HEK293T (cell line): ENCODE measurements around the gene ART3.
"Not testable (repeated sequence)": the region's sequence is repeated elsewhere in the genome, so short reads cannot be mapped to it uniquely, and the experiment has no call there.

Experiments
- CTCF ChIA-PET: fragments of 350-600 bp; formaldehyde crosslinking; extraction: SDS; loops from one replicate; lab custom pipeline; 2021; ENCODE audit warnings: antibody characterized with exemption, inconsistent platforms; lab: Yijun Ruan, JAX
- POLR2A ChIA-PET: fragments of 350-600 bp; formaldehyde crosslinking; extraction: SDS; loops from one replicate; lab custom pipeline; 2020; ENCODE audit warnings: antibody characterized with exemption, inconsistent platforms; lab: Yijun Ruan, JAX
- DNase-seq: peaks from one replicate; pipeline ENCODE4 v3.0.0; 2012; ENCODE audit warnings: mixed read lengths; ENCODE audit errors: extremely low spot score
- ARNT ChIP-seq: fragments of 450-650 bp; IDR thresholded peaks from 2 replicates; pipeline ENCODE4 v1.6.1; 2017; ENCODE audit warnings: mild to moderate bottlenecking
- BHLHE40 ChIP-seq: fragments of 450-650 bp; IDR thresholded peaks from 2 replicates; pipeline ENCODE4 v1.6.1; 2016; ENCODE audit warnings: mild to moderate bottlenecking, moderate library complexity, borderline replicate concordance
- CTBP1 ChIP-seq: fragments of 450-650 bp; IDR thresholded peaks from 2 replicates; pipeline ENCODE4 v1.6.1; 2016; ENCODE audit warnings: borderline replicate concordance
- ELF4 ChIP-seq: fragments of 450-650 bp; IDR thresholded peaks from 2 replicates; pipeline ENCODE4 v1.6.1; 2017; ENCODE audit warnings: antibody characterized with exemption
- FOXA1 ChIP-seq: fragments of 450-650 bp; IDR thresholded peaks from 2 replicates; pipeline ENCODE4 v1.6.1; 2016; ENCODE audit warnings: mild to moderate bottlenecking
- FOXK2 ChIP-seq: fragments of 450-650 bp; IDR thresholded peaks from 2 replicates; pipeline ENCODE4 v1.6.1; 2016; ENCODE audit warnings: mild to moderate bottlenecking
- FOXM1 ChIP-seq: fragments of 450-650 bp; IDR thresholded peaks from 2 replicates; pipeline ENCODE4 v1.6.1; 2017; ENCODE audit warnings: mild to moderate bottlenecking, borderline replicate concordance
- HDGF ChIP-seq: fragments of 450-650 bp; IDR thresholded peaks from 2 replicates; pipeline ENCODE4 v1.6.1; 2017; ENCODE audit warnings: antibody characterized with exemption, borderline replicate concordance
- L3MBTL2 ChIP-seq: fragments of 450-650 bp; conservative IDR thresholded peaks from 2 replicates; pipeline ENCODE4 v1.6.1; 2016; ENCODE audit warnings: mild to moderate bottlenecking
- LEF1 ChIP-seq: fragments of 450-650 bp; IDR thresholded peaks from 2 replicates; pipeline ENCODE4 v1.6.1; 2017; ENCODE audit warnings: mild to moderate bottlenecking, borderline replicate concordance
- NFRKB ChIP-seq: fragments of 450-650 bp; IDR thresholded peaks from 2 replicates; pipeline ENCODE4 v1.6.1; 2016; ENCODE audit warnings: mild to moderate bottlenecking, moderate library complexity
- SP1 ChIP-seq: fragments of 450-650 bp; IDR thresholded peaks from 2 replicates; pipeline ENCODE4 v1.6.1; 2017
- SUZ12 ChIP-seq: fragments of 450-650 bp; IDR thresholded peaks from 2 replicates; pipeline ENCODE4 v1.6.1; 2016; ENCODE audit warnings: mild to moderate bottlenecking
- TARDBP ChIP-seq: fragments of 450-650 bp; IDR thresholded peaks from 2 replicates; pipeline ENCODE4 v1.6.1; 2016
- ZNF384 ChIP-seq: fragments of 450-650 bp; IDR thresholded peaks from 2 replicates; pipeline ENCODE4 v1.6.1; 2016
- TF ChIP-seq, protein P1 (sequence below): fragments of 450-650 bp; IDR thresholded peaks from 2 replicates; pipeline ENCODE4 v1.6.1; 2016

The ART3 gene, protein sequence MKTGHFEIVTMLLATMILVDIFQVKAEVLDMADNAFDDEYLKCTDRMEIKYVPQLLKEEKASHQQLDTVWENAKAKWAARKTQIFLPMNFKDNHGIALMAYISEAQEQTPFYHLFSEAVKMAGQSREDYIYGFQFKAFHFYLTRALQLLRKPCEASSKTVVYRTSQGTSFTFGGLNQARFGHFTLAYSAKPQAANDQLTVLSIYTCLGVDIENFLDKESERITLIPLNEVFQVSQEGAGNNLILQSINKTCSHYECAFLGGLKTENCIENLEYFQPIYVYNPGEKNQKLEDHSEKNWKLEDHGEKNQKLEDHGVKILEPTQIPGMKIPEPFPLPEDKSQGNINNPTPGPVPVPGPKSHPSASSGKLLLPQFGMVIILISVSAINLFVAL

DNA sequence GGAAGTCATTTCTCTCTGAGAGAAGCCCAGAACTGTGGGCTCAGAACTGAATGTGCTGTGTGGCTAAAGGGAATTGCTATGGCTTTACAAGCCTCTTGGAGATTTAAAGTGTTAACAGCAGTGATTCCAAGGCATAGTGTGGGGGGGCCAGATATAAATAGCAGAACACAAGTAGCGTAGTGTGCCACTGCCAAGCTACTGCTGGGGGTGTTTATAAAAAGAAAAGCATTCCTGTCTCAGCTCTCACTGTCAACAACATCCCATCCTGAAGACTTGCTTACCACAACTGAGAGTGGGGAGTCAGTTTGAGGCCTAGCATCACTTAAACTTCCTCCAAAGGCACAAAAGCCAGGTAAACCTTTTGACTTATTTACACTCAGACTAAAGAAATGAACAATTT is at the start of gene ART3:
Gene ART3, plus strand, starts transcription at position 242 of the 400 bp plus-strand sequence. CDS start 1,181 bp downstream, outside the sequence.
- ChIA-PET CTCF (interaction anchor here (0.5 kb wide), 1 partner anchor 178 kb away, joined by 3 read pairs; no protein-coding TSS in a partner anchor), POLR2A (no interaction called here)
- DNase-seq: no peak
- no peak for TF ChIP-seq CTBP1
- no peak for TF ChIP-seq L3MBTL2
- no peak for TF ChIP-seq HDGF
- TF ChIP-seq ELF4: no peak

DNA sequence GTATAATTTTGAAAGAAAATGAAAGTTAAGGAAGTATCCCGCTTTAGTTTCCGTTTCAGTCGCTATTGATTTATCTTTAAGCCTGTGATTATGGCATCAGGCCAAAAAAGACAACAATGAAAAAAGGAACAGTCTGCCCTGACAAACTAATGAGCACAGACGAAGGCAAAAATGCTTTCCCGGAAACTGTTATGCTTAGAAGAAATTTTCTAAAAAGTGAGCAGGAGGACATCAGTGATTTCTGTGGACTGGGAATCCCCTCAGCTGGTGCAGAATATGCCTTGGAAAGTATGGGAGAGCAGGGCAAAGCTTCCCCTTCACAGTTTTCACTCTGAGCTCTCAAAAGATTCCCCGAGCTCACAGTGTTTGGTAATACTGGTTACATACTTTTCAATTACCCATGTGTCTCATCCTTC is 46.2 kb upstream of the ART3 start:
- TF ChIP-seq L3MBTL2 (no peak), HDGF (no peak), SP1 (no peak), FOXM1 (no peak), ARNT (no peak), SUZ12 (no peak), CTBP1 (no peak), LEF1 (no peak), NFRKB (no peak), BHLHE40 (no peak), FOXK2 (no peak), ZNF384 (no peak), ELF4 (no peak)
- TF ChIP-seq, protein P1, sequence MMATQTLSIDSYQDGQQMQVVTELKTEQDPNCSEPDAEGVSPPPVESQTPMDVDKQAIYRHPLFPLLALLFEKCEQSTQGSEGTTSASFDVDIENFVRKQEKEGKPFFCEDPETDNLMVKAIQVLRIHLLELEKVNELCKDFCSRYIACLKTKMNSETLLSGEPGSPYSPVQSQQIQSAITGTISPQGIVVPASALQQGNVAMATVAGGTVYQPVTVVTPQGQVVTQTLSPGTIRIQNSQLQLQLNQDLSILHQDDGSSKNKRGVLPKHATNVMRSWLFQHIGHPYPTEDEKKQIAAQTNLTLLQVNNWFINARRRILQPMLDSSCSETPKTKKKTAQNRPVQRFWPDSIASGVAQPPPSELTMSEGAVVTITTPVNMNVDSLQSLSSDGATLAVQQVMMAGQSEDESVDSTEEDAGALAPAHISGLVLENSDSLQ: no peak
- CTCF ChIA-PET: no interaction called here
- no peak for DNase-seq
- POLR2A ChIA-PET: no interaction called here

DNA sequence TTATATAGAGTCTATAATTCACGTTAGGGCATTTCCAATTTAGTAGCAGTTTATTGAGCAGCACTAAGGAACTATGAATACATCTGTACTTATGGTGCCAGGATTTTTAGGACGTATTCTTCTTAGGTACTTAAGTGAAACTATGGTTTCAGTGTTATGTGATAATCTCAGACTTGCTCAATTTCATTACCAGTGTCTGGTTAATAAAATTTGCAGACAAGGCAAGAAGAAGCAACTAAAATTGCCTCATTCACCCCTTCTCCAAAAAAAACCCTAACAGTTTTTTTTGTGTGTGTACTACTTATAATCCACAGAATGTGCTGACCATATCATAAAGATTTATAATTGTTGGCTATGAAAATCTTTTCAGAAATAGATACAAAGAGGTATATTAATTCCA is 45.2 kb upstream of the ART3 start:
- no peak for DNase-seq
- ChIA-PET CTCF (no interaction called here), POLR2A (no interaction called here)
- TF ChIP-seq LEF1: no peak
- no peak for TF ChIP-seq NFRKB
- TF ChIP-seq FOXA1: no peak
- no peak for TF ChIP-seq ARNT
- TF ChIP-seq TARDBP: no peak
- no peak for TF ChIP-seq SUZ12
- no peak for TF ChIP-seq HDGF

DNA sequence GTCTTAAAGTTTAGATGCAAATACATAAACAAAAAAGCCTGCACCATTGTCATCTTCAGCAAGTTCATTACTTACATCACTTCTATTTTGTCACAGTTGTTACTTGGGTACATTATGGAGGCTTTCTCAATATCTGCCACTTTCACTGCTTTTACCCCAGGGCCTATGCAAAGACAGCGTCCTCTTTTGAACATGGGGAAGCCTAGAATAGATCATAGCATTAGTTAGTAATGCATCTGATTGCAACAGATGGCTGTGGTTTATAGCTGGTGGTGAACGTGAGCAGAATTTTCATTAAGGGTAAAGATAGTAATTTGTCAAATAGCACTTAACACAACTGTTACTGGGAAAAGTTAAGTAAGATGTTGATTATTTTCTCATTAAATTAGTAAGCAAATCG is 39.4 kb upstream of the ART3 start:
- no peak for DNase-seq
- POLR2A ChIA-PET: no interaction called here
- CTCF ChIA-PET: no interaction called here
- TF ChIP-seq TARDBP (no peak), NFRKB (no peak), FOXA1 (no peak), SP1 (no peak), HDGF (no peak), CTBP1 (no peak), SUZ12 (no peak)
- TF ChIP-seq, protein P1: no peak

DNA sequence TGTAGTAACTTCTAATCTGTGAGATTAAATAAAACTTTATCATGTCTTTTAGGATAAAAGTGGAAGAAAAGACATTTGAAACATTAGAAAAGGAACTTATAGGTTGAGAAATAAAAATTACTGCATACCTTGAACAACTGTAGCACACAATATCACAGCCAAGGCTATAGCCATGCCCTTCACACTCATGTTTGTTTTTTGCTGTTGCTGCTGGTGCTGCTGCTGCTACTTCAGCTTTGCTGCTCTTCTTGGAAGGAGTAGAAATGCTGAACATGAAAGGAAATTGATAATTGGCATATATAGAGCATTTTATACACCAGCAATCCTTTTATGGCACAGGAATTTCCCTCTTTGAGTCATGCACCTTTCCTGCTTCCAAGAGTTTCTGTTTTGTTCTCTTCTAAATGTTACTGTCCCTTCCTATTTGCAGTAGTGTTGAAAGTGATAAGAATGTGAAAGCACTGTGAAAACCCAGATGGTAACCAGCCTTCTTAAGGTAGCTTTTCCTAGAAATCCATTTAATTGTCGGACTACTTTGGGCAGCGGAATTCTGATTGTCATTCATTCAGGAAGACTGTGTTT is 38.6 kb upstream of the ART3 start, which contains the start of gene CXCL11:
Gene CXCL11, minus strand, starts transcription at position 272 of the 582 bp plus-strand sequence. Its CDS starts 83 bp downstream, at position 189.
- no peak for DNase-seq
- no peak for TF ChIP-seq LEF1
- no peak for TF ChIP-seq SUZ12
- no peak for TF ChIP-seq L3MBTL2
- no peak for TF ChIP-seq TARDBP
- TF ChIP-seq, protein P1: no peak
- no peak for TF ChIP-seq ARNT
- TF ChIP-seq SP1: no peak
- TF ChIP-seq FOXM1: no peak
- TF ChIP-seq ZNF384: no peak
- TF ChIP-seq FOXA1: no peak
- TF ChIP-seq NFRKB: no peak
- no peak for TF ChIP-seq HDGF
- TF ChIP-seq ELF4: no peak
- TF ChIP-seq BHLHE40: no peak
- no peak for TF ChIP-seq FOXK2
- no peak for TF ChIP-seq CTBP1
- CTCF ChIA-PET: interaction anchor here (0.6 to 1.4 kb wide), 3 partner anchors 42 to 930 kb away, joined by 3 read pairs; no protein-coding TSS in a partner anchor
- POLR2A ChIA-PET: no interaction called here

DNA sequence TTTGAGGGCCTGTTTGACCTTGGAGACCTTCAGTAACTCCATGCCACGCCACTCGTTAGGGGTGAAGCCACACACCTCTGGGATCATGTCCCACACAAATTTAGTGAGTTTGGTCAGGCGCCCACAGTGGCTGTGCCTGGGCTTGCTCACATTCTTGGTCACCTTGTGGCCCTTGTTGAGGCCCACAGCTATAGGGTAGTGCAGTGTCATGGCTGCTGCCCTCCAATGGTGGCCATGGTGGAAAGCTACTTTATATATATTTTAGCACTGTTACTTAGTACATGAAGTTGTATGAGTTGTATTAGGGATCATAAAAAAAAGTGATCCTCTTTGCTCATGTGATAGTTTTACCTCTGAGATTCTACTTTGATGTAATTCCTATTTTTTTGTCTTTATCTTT is 37.7 kb upstream of the ART3 start:
- CTCF ChIA-PET: interaction anchor here (0.6 to 1.4 kb wide), 3 partner anchors 41 to 929 kb away, joined by 3 to 4 read pairs (median 3); no protein-coding TSS in a partner anchor
- no peak for DNase-seq
- POLR2A ChIA-PET: no interaction called here
- no peak for TF ChIP-seq SUZ12
- no peak for TF ChIP-seq FOXA1
- TF ChIP-seq L3MBTL2: no peak
- no peak for TF ChIP-seq CTBP1
- TF ChIP-seq FOXM1: no peak

DNA sequence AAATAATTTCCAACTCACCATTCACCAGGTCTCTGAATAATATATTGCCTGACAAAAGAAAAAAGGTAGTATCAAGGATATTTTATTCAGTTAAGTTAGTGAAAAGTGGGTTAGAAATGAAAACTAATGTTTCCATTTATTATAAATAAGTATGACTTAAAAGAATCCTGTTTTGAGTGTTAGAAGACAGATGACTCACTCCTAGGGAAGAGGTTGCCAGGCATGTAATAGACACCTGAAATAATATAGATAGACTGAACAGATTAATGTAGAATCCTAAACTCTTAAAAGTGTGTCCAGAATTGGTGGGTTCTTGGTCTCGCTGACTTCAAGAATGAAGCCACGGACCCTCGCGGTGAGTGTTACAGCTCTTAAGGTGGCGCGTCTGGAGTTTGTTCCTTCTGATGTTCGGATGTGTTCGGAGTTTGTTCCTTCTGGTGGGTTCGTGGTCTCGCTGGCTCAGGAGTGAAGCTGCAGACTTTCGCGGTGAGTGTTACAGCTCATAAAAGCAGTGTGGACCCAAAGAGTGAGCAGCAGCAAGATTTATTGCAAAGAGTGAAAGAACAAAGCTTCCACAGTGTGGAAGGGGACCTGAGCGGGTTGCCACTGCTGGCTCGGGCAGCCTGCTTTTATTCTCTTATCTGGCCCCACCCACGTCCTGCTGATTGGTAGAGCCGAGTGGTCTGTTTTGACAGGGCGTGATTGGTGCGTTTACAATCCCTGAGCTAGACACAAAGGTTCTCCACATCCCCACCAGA is 32.1 kb upstream of the ART3 start:
- POLR2A ChIA-PET, DNase-seq, CTCF ChIA-PET: not testable (repeated sequence)

DNA sequence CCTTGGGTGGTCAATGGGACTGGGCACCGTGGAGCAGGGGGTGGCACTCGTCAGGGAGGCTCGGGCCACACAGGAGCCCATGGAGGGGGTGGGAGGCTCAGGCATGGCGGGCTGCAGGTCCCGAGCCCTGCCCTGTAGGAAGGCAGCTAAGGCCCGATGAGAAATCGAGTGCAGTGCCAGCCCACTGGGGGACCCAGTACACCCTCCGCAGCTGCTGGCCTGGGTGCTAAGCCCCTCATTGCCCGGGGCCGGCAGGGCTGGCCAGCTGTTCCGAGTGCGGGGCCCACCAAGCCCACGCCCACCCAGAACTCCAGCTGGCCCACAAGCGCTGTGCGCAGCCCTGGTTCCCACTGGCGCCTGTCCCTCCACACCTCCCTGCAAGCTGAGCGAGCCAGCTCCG is 31.2 kb upstream of the ART3 start:
- DNase-seq, POLR2A ChIA-PET, CTCF ChIA-PET: not testable (repeated sequence)

DNA sequence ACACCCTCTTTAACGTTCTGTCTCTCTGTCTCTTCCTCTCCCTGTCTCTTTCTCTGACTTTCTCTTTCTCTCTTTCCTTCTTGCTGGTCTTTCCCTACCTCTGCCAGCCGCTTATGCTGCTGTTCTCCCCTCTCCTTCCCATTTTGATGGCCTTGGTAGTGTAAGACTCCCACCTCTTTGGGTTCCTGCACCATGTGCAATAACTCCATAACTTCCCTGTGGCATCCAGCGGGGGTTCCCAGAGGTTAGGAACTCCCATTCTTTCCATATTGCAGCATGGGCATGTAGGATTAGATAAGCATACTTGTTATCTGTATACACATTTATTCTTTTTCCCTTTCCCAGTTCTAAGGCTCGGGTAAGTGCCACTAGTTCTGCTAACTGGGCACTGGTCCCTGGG is 29.8 kb upstream of the ART3 start:
- POLR2A ChIA-PET, DNase-seq, CTCF ChIA-PET: not testable (repeated sequence)
